GM21619 (cell line): Measurements from ENCODE around the gene GDPD5.

ENCODE experiments used
- ATAC-seq: cut with Tn5 transposase; IDR thresholded peaks from one replicate; pipeline ENCODE4 v1.9.1; 2021; ENCODE audit not compliant: unreplicated experiment

Gene GDPD5

GRCh38 chr11:75525433-75526191, at the start of gene GDPD5:
TSS of gene GDPD5 (minus strand) at chr11:75525941. CDS start at chr11:75477735, 48,206 bp downstream.
- ATAC-seq, result peak; percentile 65

- ATAC-seq, result no peak
Measured at GRCh38 chr11:75574698-75575602, 49.2 kb upstream of the GDPD5 start.

GRCh38 chr11:75572744-75573143, 47.0 kb upstream of the GDPD5 start:
- ATAC-seq, result no peak

GRCh38 chr11:75571625-75572024, 45.9 kb upstream of the GDPD5 start:
- no peak for ATAC-seq

- no peak for ATAC-seq
Measured at GRCh38 chr11:75570559-75571139, 44.9 kb upstream of the GDPD5 start.

- no peak for ATAC-seq
Measured at GRCh38 chr11:75568616-75569219, 43.0 kb upstream of the GDPD5 start.

GRCh38 chr11:75567971-75568370, 42.2 kb upstream of the GDPD5 start:
- no peak for ATAC-seq

GRCh38 chr11:75566763-75567279, 41.1 kb upstream of the GDPD5 start:
- ATAC-seq, result no peak

- no peak for ATAC-seq
Measured at GRCh38 chr11:75565916-75566762, 40.4 kb upstream of the GDPD5 start.

GRCh38 chr11:75565221-75565814, 39.6 kb upstream of the GDPD5 start:
- ATAC-seq, result no peak

- ATAC-seq, result no peak
Measured at GRCh38 chr11:75563978-75564552, 38.3 kb upstream of the GDPD5 start.

- ATAC-seq, result no peak
Measured at GRCh38 chr11:75563501-75563977, 37.8 kb upstream of the GDPD5 start.

- no peak for ATAC-seq
Measured at GRCh38 chr11:75562836-75563484, 37.2 kb upstream of the GDPD5 start.

GRCh38 chr11:75562048-75562835, 36.5 kb upstream of the GDPD5 start, which contains the start of gene SERPINH1:
TSS of gene SERPINH1 (plus strand) at chr11:75562253. CDS start at chr11:75566350, 4,097 bp downstream.
- peak; percentile 69 for ATAC-seq

- no peak for ATAC-seq
Measured at GRCh38 chr11:75561426-75562047, 35.8 kb upstream of the GDPD5 start.

- ATAC-seq, result no peak
Measured at GRCh38 chr11:75560644-75561043, 34.9 kb upstream of the GDPD5 start.
